K562 (cell line): ENCODE data around the gene SLC25A33. TPM values are rescaled to one million over a fixed set of nuclear protein-coding genes. Genes with fewer than 3 reads are reported as not detected.

Source experiments
- BRD9 ChIP-seq: fragments of 450-650 bp; IDR thresholded peaks from 2 replicates; pipeline ENCODE4 v1.6.1; 2018; ENCODE audit warnings: low read depth; ENCODE audit not compliant: partially characterized antibody
- GATAD2A ChIP-seq: fragments of 450-650 bp; IDR thresholded peaks from 2 replicates; pipeline ENCODE4 v1.6.1; 2017
- KLF6 ChIP-seq: fragments of 250-450 bp; sonication (Bioruptor Pico); IDR thresholded peaks from 2 replicates; pipeline ENCODE4 v1.4.0; 2020; ENCODE audit warnings: mild to moderate bottlenecking, moderate library complexity, borderline replicate concordance
- NFE2 ChIP-seq: IDR thresholded peaks from 2 replicates; pipeline ENCODE4 v1.6.1; 2014; ENCODE audit warnings: antibody characterized with exemption, low read depth
- NFIX ChIP-seq: fragments of 250-450 bp; sonication (Bioruptor Pico); IDR thresholded peaks from 2 replicates; pipeline ENCODE4 v1.4.0; 2020; ENCODE audit warnings: low read depth, mild to moderate bottlenecking, moderate library complexity
- PTTG1 ChIP-seq: fragments of 450-650 bp; IDR thresholded peaks from 2 replicates; pipeline ENCODE4 v1.6.1; 2016; ENCODE audit warnings: low read depth, mild to moderate bottlenecking, missing genetic modification characterization, missing compliant biosample characterization
- ZNF75A ChIP-seq: fragments of 450-650 bp; formaldehyde crosslinking; IDR thresholded peaks from 2 replicates; pipeline ENCODE4 v1.4.0; 2020; ENCODE audit warnings: mild to moderate bottlenecking
- polyA plus RNA-seq, 8 experiments: library from polyadenylated mRNA; depleted of rRNA in 4 of 8; stranded (reverse) in 5 of 8; unstranded in 3 of 8; fragments of >200 nt; fragmentation: Nextera tagmentation in 2 of 8; fragmentation: Illumina TruSeq in 1 of 8; extraction: Ambion mirVana in 2 of 8; extraction: Trizol in 1 of 8; gene quantifications; 2 replicates each; pipeline versions ENCODE4 v1.2.1 to v1.2.3, GENCODE V29; 2011 to 2014; ENCODE audit warnings: inconsistent platforms in 1 of 8, missing spikeins in 1 of 8
- total RNA-seq, 7 experiments: library from RNA; depleted of rRNA in 6 of 7; stranded (reverse); fragments of >200 nt in 6 of 7; fragmentation: Illumina TruSeq in 2 of 7; extraction: Trizol in 2 of 7; gene quantifications; 2 replicates each; pipeline versions ENCODE4 v1.2.1 to v1.2.3, GENCODE V29; 2011 to 2021; ENCODE audit warnings: low replicate concordance in 1 of 7
- TF ChIP-seq, protein P1 (sequence below): fragments of 250-450 bp; sonication (Bioruptor Pico); IDR thresholded peaks from 2 replicates; pipeline ENCODE4 v1.4.0; 2020; ENCODE audit warnings: mild to moderate bottlenecking, moderate library complexity, borderline replicate concordance
- TF ChIP-seq, protein P2 (sequence below): fragments of 250-450 bp; sonication (Bioruptor Pico); IDR thresholded peaks from 2 replicates; pipeline ENCODE4 v1.4.0; 2020; ENCODE audit warnings: mild to moderate bottlenecking, moderate library complexity
- TF ChIP-seq, protein P3 (sequence below): fragments of 450-650 bp; IDR thresholded peaks from 2 replicates; pipeline ENCODE4 v1.6.1; 2017; ENCODE audit warnings: antibody characterized with exemption, mild to moderate bottlenecking
- TF ChIP-seq, protein P4 (sequence below): fragments of 450-650 bp; IDR thresholded peaks from 2 replicates; pipeline ENCODE4 v1.6.1; 2017; ENCODE audit warnings: antibody characterized with exemption

The SLC25A33 gene
- total and polyA plus RNA-seq, 9 of the 15 experiments (the other 6 are each of a cell fraction or from before 2014, with no cell fraction given) = 3.2 to 23.5 (median 17.5) TPM

DNA sequence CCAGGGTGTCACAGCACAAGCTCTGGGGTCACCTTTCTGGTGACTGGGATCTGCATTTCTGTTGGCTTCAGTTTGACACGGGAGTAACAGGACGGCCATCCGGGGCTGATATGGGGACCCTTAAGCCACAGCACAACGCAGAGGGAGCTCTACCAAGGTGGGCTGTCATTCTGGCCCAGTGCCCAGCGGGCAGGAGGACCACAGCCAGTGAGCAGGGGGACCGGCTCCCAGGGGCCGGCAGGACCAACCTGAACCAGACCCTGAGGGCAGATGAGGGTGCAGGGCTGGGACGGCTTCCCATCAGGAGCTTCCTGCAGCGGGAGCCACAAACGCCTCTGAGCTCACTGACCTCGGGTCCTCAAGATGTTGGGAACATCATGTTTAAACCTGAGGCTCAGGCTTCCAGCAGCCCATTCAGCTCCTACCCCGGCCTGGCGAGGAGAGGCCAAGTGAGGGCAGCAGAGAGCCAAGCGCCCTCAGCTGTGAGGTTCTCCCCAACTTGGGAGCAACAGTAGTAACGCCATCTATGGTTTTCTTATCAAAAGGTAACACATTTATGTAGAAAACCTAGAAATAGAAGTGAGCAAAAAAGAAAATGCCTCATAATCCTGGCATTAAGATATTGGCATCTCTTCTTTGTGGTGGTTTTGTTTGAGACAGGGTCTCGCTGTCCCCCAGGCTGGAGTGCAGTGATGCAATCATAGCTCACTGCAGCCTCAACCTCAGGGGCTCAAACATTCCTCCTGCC, 76.2 kb downstream of the SLC25A33 start (continued):
- TF ChIP-seq ZNF75A = no peak
- TF ChIP-seq, protein P1, sequence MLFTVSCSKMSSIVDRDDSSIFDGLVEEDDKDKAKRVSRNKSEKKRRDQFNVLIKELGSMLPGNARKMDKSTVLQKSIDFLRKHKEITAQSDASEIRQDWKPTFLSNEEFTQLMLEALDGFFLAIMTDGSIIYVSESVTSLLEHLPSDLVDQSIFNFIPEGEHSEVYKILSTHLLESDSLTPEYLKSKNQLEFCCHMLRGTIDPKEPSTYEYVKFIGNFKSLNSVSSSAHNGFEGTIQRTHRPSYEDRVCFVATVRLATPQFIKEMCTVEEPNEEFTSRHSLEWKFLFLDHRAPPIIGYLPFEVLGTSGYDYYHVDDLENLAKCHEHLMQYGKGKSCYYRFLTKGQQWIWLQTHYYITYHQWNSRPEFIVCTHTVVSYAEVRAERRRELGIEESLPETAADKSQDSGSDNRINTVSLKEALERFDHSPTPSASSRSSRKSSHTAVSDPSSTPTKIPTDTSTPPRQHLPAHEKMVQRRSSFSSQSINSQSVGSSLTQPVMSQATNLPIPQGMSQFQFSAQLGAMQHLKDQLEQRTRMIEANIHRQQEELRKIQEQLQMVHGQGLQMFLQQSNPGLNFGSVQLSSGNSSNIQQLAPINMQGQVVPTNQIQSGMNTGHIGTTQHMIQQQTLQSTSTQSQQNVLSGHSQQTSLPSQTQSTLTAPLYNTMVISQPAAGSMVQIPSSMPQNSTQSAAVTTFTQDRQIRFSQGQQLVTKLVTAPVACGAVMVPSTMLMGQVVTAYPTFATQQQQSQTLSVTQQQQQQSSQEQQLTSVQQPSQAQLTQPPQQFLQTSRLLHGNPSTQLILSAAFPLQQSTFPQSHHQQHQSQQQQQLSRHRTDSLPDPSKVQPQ = no peak
- TF ChIP-seq BRD9 = no peak
- no peak for TF ChIP-seq KLF6 (CRISPR knock-in tag)
- TF ChIP-seq PTTG1 = no peak
- TF ChIP-seq GATAD2A = no peak
- TF ChIP-seq, protein P2, sequence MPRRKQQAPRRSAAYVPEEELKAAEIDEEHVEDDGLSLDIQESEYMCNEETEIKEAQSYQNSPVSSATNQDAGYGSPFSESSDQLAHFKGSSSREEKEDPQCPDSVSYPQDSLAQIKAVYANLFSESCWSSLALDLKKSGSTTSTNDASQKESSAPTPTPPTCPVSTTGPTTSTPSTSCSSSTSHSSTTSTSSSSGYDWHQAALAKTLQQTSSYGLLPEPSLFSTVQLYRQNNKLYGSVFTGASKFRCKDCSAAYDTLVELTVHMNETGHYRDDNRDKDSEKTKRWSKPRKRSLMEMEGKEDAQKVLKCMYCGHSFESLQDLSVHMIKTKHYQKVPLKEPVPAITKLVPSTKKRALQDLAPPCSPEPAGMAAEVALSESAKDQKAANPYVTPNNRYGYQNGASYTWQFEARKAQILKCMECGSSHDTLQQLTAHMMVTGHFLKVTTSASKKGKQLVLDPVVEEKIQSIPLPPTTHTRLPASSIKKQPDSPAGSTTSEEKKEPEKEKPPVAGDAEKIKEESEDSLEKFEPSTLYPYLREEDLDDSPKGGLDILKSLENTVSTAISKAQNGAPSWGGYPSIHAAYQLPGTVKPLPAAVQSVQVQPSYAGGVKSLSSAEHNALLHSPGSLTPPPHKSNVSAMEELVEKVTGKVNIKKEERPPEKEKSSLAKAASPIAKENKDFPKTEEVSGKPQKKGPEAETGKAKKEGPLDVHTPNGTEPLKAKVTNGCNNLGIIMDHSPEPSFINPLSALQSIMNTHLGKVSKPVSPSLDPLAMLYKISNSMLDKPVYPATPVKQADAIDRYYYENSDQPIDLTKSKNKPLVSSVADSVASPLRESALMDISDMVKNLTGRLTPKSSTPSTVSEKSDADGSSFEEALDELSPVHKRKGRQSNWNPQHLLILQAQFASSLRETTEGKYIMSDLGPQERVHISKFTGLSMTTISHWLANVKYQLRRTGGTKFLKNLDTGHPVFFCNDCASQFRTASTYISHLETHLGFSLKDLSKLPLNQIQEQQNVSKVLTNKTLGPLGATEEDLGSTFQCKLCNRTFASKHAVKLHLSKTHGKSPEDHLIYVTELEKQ (CRISPR knock-in tag) = no peak
- TF ChIP-seq, protein P3, sequence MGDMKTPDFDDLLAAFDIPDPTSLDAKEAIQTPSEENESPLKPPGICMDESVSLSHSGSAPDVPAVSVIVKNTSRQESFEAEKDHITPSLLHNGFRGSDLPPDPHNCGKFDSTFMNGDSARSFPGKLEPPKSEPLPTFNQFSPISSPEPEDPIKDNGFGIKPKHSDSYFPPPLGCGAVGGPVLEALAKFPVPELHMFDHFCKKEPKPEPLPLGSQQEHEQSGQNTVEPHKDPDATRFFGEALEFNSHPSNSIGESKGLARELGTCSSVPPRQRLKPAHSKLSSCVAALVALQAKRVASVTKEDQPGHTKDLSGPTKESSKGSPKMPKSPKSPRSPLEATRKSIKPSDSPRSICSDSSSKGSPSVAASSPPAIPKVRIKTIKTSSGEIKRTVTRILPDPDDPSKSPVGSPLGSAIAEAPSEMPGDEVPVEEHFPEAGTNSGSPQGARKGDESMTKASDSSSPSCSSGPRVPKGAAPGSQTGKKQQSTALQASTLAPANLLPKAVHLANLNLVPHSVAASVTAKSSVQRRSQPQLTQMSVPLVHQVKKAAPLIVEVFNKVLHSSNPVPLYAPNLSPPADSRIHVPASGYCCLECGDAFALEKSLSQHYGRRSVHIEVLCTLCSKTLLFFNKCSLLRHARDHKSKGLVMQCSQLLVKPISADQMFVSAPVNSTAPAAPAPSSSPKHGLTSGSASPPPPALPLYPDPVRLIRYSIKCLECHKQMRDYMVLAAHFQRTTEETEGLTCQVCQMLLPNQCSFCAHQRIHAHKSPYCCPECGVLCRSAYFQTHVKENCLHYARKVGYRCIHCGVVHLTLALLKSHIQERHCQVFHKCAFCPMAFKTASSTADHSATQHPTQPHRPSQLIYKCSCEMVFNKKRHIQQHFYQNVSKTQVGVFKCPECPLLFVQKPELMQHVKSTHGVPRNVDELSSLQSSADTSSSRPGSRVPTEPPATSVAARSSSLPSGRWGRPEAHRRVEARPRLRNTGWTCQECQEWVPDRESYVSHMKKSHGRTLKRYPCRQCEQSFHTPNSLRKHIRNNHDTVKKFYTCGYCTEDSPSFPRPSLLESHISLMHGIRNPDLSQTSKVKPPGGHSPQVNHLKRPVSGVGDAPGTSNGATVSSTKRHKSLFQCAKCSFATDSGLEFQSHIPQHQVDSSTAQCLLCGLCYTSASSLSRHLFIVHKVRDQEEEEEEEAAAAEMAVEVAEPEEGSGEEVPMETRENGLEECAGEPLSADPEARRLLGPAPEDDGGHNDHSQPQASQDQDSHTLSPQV = 0 out of 2 replicates have a peak, but pooled peaks have one; percentile 20
- TF ChIP-seq, protein P4, sequence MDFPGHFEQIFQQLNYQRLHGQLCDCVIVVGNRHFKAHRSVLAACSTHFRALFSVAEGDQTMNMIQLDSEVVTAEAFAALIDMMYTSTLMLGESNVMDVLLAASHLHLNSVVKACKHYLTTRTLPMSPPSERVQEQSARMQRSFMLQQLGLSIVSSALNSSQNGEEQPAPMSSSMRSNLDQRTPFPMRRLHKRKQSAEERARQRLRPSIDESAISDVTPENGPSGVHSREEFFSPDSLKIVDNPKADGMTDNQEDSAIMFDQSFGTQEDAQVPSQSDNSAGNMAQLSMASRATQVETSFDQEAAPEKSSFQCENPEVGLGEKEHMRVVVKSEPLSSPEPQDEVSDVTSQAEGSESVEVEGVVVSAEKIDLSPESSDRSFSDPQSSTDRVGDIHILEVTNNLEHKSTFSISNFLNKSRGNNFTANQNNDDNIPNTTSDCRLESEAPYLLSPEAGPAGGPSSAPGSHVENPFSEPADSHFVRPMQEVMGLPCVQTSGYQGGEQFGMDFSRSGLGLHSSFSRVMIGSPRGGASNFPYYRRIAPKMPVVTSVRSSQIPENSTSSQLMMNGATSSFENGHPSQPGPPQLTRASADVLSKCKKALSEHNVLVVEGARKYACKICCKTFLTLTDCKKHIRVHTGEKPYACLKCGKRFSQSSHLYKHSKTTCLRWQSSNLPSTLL = no peak
- no peak for TF ChIP-seq NFE2
- TF ChIP-seq NFIX (CRISPR knock-in tag) = no peak
